Activated B cell treated with CpG ODN at 0.5 μM for 24 hours (primary cell): ENCODE data around the gene KCNK2. TPM values are rescaled to one million over a fixed set of nuclear protein-coding genes. Genes with fewer than 3 reads are reported as not detected.

ENCODE experiments used
- ATAC-seq: fragments of 200-7000 bp; cut with Tn5 transposase; one replicate; pipeline ENCODE4 v1.10.0; 2021; ENCODE audit warnings: low read depth, mild to moderate bottlenecking, moderate library complexity
- CTCF ChIA-PET: fragments of 350-600 bp; sonication (Branson Sonifier 250); formaldehyde crosslinking; loops from one replicate; lab custom pipeline; 2021; ENCODE audit warnings: antibody characterized with exemption; lab: Charles Lee
- POLR2A ChIA-PET: fragments of 350-600 bp; sonication (Branson Sonifier 250); formaldehyde crosslinking; loops from one replicate; lab custom pipeline; 2021; ENCODE audit warnings: antibody characterized with exemption; lab: Charles Lee
- DNase-seq: peaks from one replicate; pipeline ENCODE4 v3.0.0; 2022
- H3K27ac Mint-ChIP-seq: one replicate; pipeline ENCODE4 v1.8.0; 2020; ENCODE audit warnings: mixed read lengths
- H3K27me3 Mint-ChIP-seq: one replicate; pipeline ENCODE4 v1.8.0; 2021; ENCODE audit warnings: mixed read lengths
- H3K36me3 Mint-ChIP-seq: one replicate; pipeline ENCODE4 v1.8.0; 2021; ENCODE audit warnings: low read depth, mixed read lengths
- H3K4me1 Mint-ChIP-seq: one replicate; pipeline ENCODE4 v1.8.0; 2021; ENCODE audit warnings: mixed read lengths
- H3K4me3 Mint-ChIP-seq: one replicate; pipeline ENCODE4 v1.8.0; 2020; ENCODE audit warnings: mild to moderate bottlenecking, mixed read lengths
- H3K9me3 Mint-ChIP-seq: one replicate; pipeline ENCODE4 v1.8.0; 2020; ENCODE audit warnings: mixed read lengths
- CTCF ChIP-seq: fragments of 200-600 bp; IDR thresholded peaks from one replicate; pipeline ENCODE4 v1.8.0; 2022; ENCODE audit warnings: antibody characterized with exemption, mild to moderate bottlenecking
- intact Hi-C: fragments of 100-400 bp; cut with micrococcal nuclease; formaldehyde crosslinking; loops from one replicate; pipeline ENCODE4 v1.15.1; 2024
- total RNA-seq: library from RNA; stranded (reverse); gene quantifications from 2 replicates; pipeline ENCODE4 v1.2.3, GENCODE V29; 2022

The KCNK2 gene
- total RNA-seq, 1 donor from 2014 or later = not detected

- no peaks in the 10 kb centered on the region for H3K36me3 Mint-ChIP-seq
- H3K4me1 Mint-ChIP-seq = no peaks in the 10 kb centered on the region
- no peak for TF ChIP-seq CTCF
- H3K27me3 Mint-ChIP-seq = no peaks in the 10 kb centered on the region
- H3K27ac Mint-ChIP-seq = no peak overlapping the region
- H3K9me3 Mint-ChIP-seq = peaks cover 4% of the 10 kb centered on the region
- DNase-seq = no peak
- ATAC-seq = no peak
- ChIA-PET POLR2A (no interaction called here), CTCF (no interaction called here)
- H3K4me3 Mint-ChIP-seq = no peak overlapping the region
- intact Hi-C loops = no loop called here
These were observed 84.3 kb downstream of the KCNK2 start for GRCh38 chr1:215166886-215167285.

GRCh38 chr1:215181518-215181917, 99.0 kb downstream of the KCNK2 start:
- Mint-ChIP-seq H3K36me3 (no peaks in the 10 kb centered on the region), H3K9me3 (peaks cover 4% of the 10 kb centered on the region), H3K27me3 (no peaks in the 10 kb centered on the region), H3K4me1 (no peaks in the 10 kb centered on the region), H3K4me3 (no peak overlapping the region), H3K27ac (no peak overlapping the region)
- no peak for DNase-seq
- no peak for TF ChIP-seq CTCF
- no peak for ATAC-seq
- intact Hi-C loops = no loop called here
- POLR2A ChIA-PET = no interaction called here
- CTCF ChIA-PET = no interaction called here

GRCh38 chr1:215185067-215185620, 102.6 kb downstream of the KCNK2 start:
- H3K9me3 Mint-ChIP-seq = peaks cover 4% of the 10 kb centered on the region
- no peaks in the 10 kb centered on the region for H3K27me3 Mint-ChIP-seq
- POLR2A ChIA-PET = no interaction called here
- no peaks in the 10 kb centered on the region for H3K36me3 Mint-ChIP-seq
- no peak for ATAC-seq
- no peak for DNase-seq
- H3K27ac Mint-ChIP-seq = no peak overlapping the region
- no peak overlapping the region for H3K4me3 Mint-ChIP-seq
- CTCF ChIA-PET = no interaction called here
- no peaks in the 10 kb centered on the region for H3K4me1 Mint-ChIP-seq
- TF ChIP-seq CTCF = no peak
- intact Hi-C loops = no loop called here

GRCh38 chr1:215188302-215188950, 105.9 kb downstream of the KCNK2 start:
- no peak overlapping the region for H3K27ac Mint-ChIP-seq
- no peak for TF ChIP-seq CTCF
- ChIA-PET CTCF (no interaction called here), POLR2A (no interaction called here)
- intact Hi-C loops = no loop called here
- H3K36me3 Mint-ChIP-seq = no peaks in the 10 kb centered on the region
- H3K9me3 Mint-ChIP-seq = no peaks in the 10 kb centered on the region
- DNase-seq (no peak), ATAC-seq (no peak)
- H3K4me1 Mint-ChIP-seq = no peaks in the 10 kb centered on the region
- H3K4me3 Mint-ChIP-seq = no peak overlapping the region
- no peaks in the 10 kb centered on the region for H3K27me3 Mint-ChIP-seq

- Mint-ChIP-seq H3K27me3 (no peaks in the 10 kb centered on the region), H3K9me3 (no peaks in the 10 kb centered on the region), H3K27ac (no peak overlapping the region), H3K4me3 (no peak overlapping the region), H3K4me1 (no peaks in the 10 kb centered on the region), H3K36me3 (no peaks in the 10 kb centered on the region)
- no peak for DNase-seq
- CTCF ChIA-PET = no interaction called here
- POLR2A ChIA-PET = no interaction called here
- ATAC-seq = no peak
- TF ChIP-seq CTCF = no peak
- intact Hi-C loops = no loop called here
These were observed 109.8 kb downstream of the KCNK2 start for GRCh38 chr1:215192306-215192705.
